ENCODE measurements around the gene ACOX3. TPM values are rescaled to one million over a fixed set of nuclear protein-coding genes. Genes with fewer than 3 reads are reported as not detected.

Gene ACOX3
- polyA plus RNA-seq, 2 of the 4 experiments (the other 2 are of a cell fraction), result 4.9 to 8.2 TPM

GRCh38 chr4:8403976-8404375 lies 36.5 kb downstream of the ACOX3 start:
- ChIA-PET POLR2A (no interaction called here), CTCF (interaction anchor here (0.6 to 20.7 kb wide), 20 partner anchors 7 to 230 kb away, joined by 3 to 270 read pairs (median 8); partner anchors contain the start of gene HTRA3)
- Histone ChIP-seq H3K4me1 (peaks cover 3% of the 10 kb centered on the region; the same call in 1 of the 3 replicates), H3K27ac (no peak overlapping the region), H3K9me3 (no peaks in the 10 kb centered on the region), H3K4me3 (no peak overlapping the region), H3K4me2 (no peak overlapping the region)
- FAIRE-seq (no peak), DNase-seq (ENCODE audit: low read depth in 1 of 2, low spot score in 1 of 2) (no peak), ATAC-seq (no peak)
- 92% methylated on average over 9 of the region's 13 CpGs for WGBS (ENCODE audit: missing lambda C conversion rate)
- no peak for TF ChIP-seq HOXB5 (CRISPR knock-in tag; IDR thresholded peaks at IDR 0.05)
- TF ChIP-seq, protein P1, sequence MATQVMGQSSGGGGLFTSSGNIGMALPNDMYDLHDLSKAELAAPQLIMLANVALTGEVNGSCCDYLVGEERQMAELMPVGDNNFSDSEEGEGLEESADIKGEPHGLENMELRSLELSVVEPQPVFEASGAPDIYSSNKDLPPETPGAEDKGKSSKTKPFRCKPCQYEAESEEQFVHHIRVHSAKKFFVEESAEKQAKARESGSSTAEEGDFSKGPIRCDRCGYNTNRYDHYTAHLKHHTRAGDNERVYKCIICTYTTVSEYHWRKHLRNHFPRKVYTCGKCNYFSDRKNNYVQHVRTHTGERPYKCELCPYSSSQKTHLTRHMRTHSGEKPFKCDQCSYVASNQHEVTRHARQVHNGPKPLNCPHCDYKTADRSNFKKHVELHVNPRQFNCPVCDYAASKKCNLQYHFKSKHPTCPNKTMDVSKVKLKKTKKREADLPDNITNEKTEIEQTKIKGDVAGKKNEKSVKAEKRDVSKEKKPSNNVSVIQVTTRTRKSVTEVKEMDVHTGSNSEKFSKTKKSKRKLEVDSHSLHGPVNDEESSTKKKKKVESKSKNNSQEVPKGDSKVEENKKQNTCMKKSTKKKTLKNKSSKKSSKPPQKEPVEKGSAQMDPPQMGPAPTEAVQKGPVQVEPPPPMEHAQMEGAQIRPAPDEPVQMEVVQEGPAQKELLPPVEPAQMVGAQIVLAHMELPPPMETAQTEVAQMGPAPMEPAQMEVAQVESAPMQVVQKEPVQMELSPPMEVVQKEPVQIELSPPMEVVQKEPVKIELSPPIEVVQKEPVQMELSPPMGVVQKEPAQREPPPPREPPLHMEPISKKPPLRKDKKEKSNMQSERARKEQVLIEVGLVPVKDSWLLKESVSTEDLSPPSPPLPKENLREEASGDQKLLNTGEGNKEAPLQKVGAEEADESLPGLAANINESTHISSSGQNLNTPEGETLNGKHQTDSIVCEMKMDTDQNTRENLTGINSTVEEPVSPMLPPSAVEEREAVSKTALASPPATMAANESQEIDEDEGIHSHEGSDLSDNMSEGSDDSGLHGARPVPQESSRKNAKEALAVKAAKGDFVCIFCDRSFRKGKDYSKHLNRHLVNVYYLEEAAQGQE (IDR thresholded peaks at IDR 0.05), result no peak
- TF ChIP-seq SMC3 (IDR thresholded peaks at IDR 0.05), result no peak
- no peak for TF ChIP-seq RAD21 (conservative IDR thresholded peaks at IDR 0.05 in 1 of 2, IDR thresholded peaks at IDR 0.05 in 1 of 2)
- TF ChIP-seq NFE2L2 (conservative IDR thresholded peaks at IDR 0.05; ENCODE audit: low read length), result no peak
- no peak for TF ChIP-seq CHD2 (IDR thresholded peaks at IDR 0.05; ENCODE audit: low read length, partially characterized antibody)
- no peak for TF ChIP-seq POLR2AphosphoS2 (conservative IDR thresholded peaks at IDR 0.05; ENCODE audit: low read length)
- TF ChIP-seq MAX (IDR thresholded peaks at IDR 0.05), result no peak
- TF ChIP-seq, protein P2, sequence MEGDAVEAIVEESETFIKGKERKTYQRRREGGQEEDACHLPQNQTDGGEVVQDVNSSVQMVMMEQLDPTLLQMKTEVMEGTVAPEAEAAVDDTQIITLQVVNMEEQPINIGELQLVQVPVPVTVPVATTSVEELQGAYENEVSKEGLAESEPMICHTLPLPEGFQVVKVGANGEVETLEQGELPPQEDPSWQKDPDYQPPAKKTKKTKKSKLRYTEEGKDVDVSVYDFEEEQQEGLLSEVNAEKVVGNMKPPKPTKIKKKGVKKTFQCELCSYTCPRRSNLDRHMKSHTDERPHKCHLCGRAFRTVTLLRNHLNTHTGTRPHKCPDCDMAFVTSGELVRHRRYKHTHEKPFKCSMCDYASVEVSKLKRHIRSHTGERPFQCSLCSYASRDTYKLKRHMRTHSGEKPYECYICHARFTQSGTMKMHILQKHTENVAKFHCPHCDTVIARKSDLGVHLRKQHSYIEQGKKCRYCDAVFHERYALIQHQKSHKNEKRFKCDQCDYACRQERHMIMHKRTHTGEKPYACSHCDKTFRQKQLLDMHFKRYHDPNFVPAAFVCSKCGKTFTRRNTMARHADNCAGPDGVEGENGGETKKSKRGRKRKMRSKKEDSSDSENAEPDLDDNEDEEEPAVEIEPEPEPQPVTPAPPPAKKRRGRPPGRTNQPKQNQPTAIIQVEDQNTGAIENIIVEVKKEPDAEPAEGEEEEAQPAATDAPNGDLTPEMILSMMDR (IDR thresholded peaks at IDR 0.05), result no peak
- TF ChIP-seq JUNB (IDR thresholded peaks at IDR 0.05), result no peak
- TF ChIP-seq SREBF2 (IDR thresholded peaks at IDR 0.05), result no peak
- no peak for TF ChIP-seq RFX5 (IDR thresholded peaks at IDR 0.05)
- TF ChIP-seq, protein P3, sequence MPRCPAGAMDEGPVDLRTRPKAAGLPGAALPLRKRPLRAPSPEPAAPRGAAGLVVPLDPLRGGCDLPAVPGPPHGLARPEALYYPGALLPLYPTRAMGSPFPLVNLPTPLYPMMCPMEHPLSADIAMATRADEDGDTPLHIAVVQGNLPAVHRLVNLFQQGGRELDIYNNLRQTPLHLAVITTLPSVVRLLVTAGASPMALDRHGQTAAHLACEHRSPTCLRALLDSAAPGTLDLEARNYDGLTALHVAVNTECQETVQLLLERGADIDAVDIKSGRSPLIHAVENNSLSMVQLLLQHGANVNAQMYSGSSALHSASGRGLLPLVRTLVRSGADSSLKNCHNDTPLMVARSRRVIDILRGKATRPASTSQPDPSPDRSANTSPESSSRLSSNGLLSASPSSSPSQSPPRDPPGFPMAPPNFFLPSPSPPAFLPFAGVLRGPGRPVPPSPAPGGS (IDR thresholded peaks at IDR 0.05), result no peak
- no peak for TF ChIP-seq RNF2 (IDR thresholded peaks at IDR 0.05; ENCODE audit: borderline replicate concordance, low read depth)

GRCh38 chr4:8403173-8403753 lies 37.3 kb downstream of the ACOX3 start:
- no peak overlapping the region for H3K27ac ChIP-seq
- CTCF ChIA-PET, result interaction anchor here (0.7 to 20.7 kb wide), 42 partner anchors 8 to 285 kb away, joined by 3 to 270 read pairs (median 4); partner anchors contain the start of genes HTRA3 and SH3TC1
- DNase-seq (ENCODE audit: low read depth in 1 of 2, low spot score in 1 of 2) (peak; percentile 66 to 81), FAIRE-seq (no peak), ATAC-seq (peak; percentile 90 to 96)
- H3K9me3 ChIP-seq, result no peaks in the 10 kb centered on the region
- POLR2A ChIA-PET, result no interaction called here
- H3K4me3 ChIP-seq, result no peak overlapping the region
- no peak overlapping the region for H3K4me2 ChIP-seq
- H3K4me1 ChIP-seq, result peaks cover 3% of the 10 kb centered on the region; the same call in 1 of the 3 replicates
- WGBS (ENCODE audit: missing lambda C conversion rate), result 56% methylated on average over 9 of the region's 12 CpGs
- no peak for TF ChIP-seq POLR2A (IDR thresholded peaks at IDR 0.05; ENCODE audit: low read length)
- no peak for TF ChIP-seq HEYL (CRISPR knock-in tag; IDR thresholded peaks at IDR 0.05)
- TF ChIP-seq RAD21 (conservative IDR thresholded peaks at IDR 0.05 in 1 of 2, IDR thresholded peaks at IDR 0.05 in 1 of 2), result peak; percentile 93 to 96
- no peak for TF ChIP-seq MYC (IDR thresholded peaks at IDR 0.05; ENCODE audit: borderline replicate concordance, low read length)
- TF ChIP-seq, protein P2 (IDR thresholded peaks at IDR 0.05), result peak; percentile 81
- no peak for TF ChIP-seq CBX2 (IDR thresholded peaks at IDR 0.05; ENCODE audit: borderline replicate concordance, low read depth)
- no peak for TF ChIP-seq TFCP2L1 (CRISPR knock-in tag; IDR thresholded peaks at IDR 0.05)
- TF ChIP-seq SMC3 (IDR thresholded peaks at IDR 0.05), result peak; percentile 94
